Umbilical cord (tissue), 2 donors: ENCODE measurements around the gene CGREF1. TPM values are rescaled to one million over a fixed set of nuclear protein-coding genes. Genes with fewer than 3 reads are reported as not detected.
"Not testable (repeated sequence)": the region's sequence is repeated elsewhere in the genome, so short reads cannot be mapped to it uniquely, and the experiment has no call there.

Experiments used
- DNase-seq: peaks from one replicate; pipeline ENCODE4 v3.0.0-alpha.2; 2015; ENCODE audit warnings: low spot score
- total RNA-seq: library from RNA; depleted of rRNA; stranded (reverse); fragments of >200 nt; gene quantifications from one replicate; pipeline ENCODE4 v1.2.3, GENCODE V29; 2014; ENCODE audit warnings: low replicate concordance; ENCODE audit not compliant: insufficient read depth

The CGREF1 gene
- total RNA-seq, 1 donor from 2014 or later, result 11.6 TPM

DNA sequence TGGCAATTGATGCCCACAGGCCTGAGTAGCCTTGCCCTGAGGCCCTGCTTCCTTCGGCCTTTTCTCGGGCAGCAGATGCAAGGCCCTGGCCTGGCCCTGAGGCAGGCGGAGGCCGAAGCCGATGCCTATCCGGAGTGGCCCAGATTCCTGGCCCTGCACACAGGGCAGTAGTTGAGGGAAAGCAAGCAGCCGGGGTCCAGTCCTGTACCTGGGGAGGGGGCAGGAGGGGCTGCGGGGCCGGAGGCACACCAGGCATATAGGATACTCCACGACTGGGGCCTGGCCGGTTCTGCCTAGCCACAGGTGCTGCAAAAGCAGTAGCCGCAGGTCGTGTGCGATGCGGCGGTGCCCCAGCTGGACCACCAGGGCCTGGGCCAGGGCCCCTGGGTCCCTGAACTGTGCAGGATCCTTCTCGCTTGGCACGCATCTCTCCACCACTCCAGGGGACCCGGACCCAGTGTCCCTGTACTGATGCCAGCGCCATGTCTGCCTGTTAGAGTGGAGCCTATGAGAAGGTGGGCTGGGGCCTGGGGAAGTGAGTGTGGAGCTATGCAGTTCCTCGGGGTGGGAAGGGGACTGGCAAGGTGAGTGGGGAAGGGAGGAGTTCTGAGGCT, 18.5 kb upstream of the CGREF1 start:
- no peak for DNase-seq

- DNase-seq, result no peak
Observed at GRCh38 chr2:27136751-27137150, 17.8 kb upstream of the CGREF1 start.

- DNase-seq, result no peak
Observed at GRCh38 chr2:27135478-27135955, 16.6 kb upstream of the CGREF1 start.

DNA sequence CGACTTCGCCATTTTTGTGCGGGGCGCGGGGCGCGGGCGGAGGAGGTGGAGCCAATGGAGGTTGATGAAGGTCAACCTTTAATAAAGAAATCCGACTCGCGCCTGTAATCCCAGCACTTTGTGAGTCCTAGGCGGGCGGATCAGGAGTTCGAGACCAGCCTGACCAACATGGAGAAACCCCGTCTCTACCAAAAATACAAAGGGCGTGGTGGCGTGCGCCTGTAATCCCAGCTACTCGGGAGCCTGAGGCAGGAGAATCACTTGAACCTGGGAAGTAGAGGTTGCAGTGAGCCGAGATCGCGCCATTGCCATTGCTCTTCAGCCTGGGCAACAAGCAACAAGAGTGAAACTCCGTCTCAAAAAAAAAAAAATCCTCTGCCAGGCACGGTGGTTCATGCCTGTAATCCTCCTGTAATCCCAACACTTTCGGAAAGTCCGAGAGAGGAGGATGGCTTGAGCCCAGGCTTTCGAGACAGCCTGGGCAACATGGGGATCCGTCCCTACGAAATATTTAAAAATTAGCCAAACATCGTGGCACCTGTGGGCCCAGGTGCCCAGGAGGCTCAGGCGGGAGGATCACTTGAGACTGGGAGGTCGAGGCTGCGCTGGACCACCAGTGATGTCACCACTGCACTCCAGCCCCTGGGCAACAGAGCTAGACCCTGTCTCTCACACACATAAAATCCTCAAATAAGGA, 16.0 kb upstream of the CGREF1 start:
- DNase-seq, result no peak

DNA sequence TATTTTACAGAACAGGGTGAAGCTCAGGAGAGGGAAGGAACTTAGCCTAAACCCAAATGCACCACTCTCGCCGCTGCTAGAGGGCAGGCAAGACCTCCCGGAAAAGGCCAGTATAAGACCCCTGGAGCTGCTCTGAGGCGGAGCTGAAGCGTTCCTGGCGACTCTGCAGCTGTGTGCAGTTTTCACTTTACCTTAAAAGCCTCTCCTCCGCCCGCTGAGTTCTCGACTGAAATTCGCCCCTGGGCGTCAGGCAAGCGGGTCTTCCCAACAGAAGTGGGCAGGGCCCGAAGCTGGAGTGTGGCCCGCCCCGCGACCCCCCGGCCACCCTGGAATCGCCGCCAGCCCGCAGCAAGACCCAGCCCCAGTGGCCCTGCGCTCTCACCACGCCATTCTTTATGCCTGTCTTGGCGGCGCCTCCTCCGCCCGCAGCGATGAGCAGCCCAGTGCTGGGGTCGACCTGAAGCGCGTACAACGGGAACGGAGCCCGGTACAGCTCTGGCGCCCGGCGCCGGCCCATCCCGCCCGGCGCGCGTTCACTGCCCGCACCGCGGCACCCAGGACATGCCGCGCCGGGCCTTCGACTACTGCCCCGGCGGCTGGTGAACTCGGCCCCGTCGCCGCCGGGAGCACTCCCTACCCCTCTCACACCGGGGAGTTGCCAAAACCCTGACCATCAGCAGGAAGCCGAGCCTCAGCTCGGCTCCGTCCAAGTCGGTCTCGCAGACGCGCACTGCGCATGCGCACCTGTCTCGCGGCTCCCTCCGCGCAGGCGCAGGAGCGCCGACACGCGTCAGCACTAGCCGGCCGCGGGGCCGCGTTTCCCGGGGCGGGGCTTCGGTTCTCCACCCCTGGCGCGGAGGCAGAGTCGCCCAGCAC, 15.2 kb upstream of the CGREF1 start, which contains the start of gene PREB:
TSS of gene PREB (minus strand) at position 732 of the 876 bp plus-strand sequence. CDS start at position 517, 215 bp downstream.
- DNase-seq, result peak; percentile 98

- no peak for DNase-seq
Observed at GRCh38 chr2:27133195-27133875, 14.4 kb upstream of the CGREF1 start.

GRCh38 chr2:27131429-27131828, 12.5 kb upstream of the CGREF1 start:
- no peak for DNase-seq

DNA sequence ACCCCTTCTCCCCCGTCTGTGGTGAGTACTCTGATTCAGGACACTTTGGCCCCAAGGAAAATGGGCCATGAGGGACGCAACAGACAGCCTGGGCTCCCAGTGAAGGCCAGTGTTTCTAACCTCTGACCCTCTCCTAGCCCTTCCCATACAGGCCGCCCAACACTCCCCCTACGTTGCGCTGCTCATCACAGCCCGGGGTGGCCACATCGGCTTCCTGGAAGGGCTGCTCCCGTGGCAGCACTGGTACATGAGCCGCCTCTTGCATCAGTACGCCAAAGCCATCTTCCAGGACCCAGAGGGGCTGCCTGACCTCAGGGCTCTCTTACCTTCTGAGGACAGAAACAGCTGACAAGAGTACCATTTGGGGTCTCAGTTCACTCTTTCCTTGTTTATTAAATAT, 11.5 kb upstream of the CGREF1 start:
- DNase-seq, result no peak

DNA sequence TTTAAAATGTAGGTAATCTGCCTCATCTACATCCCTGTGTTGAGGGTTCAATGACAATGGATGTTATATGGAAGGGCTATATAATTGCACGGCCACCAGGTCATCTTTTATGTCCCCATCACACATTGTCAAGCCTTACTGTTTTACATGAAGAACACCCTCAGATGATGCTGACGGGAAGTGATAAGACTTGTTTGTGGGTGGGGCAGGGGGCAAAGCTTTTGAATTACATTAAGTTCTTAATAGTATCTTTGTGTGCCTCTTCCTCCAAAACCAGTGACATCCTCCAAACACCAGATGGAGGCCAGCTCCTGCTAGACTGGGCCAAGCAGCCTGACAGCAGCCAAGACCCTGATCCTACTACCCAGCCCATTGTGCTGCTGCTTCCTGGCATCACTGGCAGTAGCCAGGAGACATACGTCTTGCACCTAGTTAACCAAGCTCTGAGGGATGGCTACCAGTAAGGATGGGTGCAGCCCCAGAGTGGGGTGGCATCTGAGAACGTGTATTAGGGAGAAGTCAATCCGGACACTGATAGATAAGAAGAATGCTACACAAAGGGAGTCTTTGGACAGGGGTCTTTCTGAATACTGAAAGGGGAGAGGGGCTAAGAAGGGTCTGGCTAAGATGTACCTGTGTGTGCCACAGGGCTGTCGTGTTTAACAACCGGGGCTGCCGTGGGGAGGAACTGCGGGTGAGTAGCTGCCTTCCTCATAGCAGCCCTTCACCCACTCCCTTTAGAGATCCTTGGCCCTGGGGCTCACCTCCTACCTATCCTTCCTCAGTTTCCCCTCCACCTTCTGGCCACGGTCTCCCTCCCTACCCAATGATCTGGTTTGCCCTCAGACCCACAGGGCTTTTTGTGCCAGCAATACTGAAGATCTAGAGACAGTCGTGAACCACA, 10.0 kb upstream of the CGREF1 start:
- no peak for DNase-seq

GRCh38 chr2:27127883-27128667, 9.1 kb upstream of the CGREF1 start:
- DNase-seq, result no peak

DNA sequence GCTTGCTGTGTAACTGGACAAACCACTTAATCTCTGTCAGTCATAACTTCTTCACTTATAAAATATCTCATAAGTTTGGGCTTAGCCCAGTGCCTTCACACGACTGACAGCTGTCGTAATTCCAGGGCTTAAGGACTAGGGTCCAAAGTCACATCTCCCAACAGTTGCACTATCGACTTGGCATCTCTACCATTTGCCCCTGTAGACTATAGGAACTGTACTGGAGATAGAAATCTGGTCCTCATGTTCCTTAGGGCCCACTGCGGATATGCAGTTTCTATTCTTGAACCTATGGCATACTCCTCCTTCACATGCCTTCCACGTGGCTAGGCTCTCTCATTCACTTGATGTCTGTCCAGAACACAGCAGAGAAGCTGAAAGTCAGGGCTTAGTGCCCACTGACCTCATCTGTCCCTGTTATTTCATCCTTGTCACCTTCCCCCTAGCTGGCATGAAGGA, 7.4 kb upstream of the CGREF1 start:
- no peak for DNase-seq

- DNase-seq, result no peak
Observed at GRCh38 chr2:27125104-27125503, 6.2 kb upstream of the CGREF1 start.

GRCh38 chr2:27123302-27124150, 4.6 kb upstream of the CGREF1 start, which contains the start of gene ABHD1:
Gene ABHD1 (plus strand): TSS chr2:27123815. CDS start chr2:27123949, 134 bp downstream.
- peak; percentile 19 for DNase-seq

DNA sequence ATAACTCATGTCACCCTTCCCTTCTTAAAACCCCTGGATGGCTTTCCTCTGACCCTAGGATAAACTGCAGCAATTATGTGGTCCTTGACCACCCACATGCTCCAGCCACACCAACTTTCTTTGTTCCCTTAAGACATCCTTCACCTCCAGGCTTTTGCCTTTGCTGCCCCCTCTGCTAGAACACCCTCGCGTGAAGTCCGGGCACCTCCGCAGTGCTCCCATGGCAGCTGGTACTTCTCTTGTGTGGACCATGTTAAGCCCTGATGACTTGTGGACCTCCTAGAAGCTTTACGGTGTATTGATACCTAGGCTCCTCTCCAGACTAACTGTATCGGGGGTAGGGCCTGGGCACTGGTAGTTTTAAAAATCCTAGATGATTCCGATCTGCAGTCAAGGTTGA, 3.9 kb upstream of the CGREF1 start:
- no peak for DNase-seq

DNA sequence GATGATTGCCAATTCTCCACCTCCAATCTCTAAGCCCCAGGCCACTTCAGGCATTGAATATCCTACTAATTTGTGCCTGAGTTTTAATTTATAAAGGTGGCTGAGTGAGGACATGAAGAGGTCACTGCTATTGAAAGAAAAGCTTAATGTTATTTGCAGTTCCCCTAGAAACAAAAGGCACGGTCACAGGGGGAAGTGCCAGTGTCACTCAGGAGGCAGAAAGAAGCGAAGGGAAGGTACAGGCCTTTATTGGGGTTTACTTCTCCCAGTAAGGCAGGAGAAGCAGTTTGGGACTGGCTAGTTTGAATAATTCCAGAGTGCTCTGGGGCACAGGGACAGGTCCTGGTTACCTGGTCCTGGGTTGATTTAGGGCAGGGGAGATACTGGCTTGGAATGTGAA, 3.0 kb upstream of the CGREF1 start:
- no peak for DNase-seq

DNA sequence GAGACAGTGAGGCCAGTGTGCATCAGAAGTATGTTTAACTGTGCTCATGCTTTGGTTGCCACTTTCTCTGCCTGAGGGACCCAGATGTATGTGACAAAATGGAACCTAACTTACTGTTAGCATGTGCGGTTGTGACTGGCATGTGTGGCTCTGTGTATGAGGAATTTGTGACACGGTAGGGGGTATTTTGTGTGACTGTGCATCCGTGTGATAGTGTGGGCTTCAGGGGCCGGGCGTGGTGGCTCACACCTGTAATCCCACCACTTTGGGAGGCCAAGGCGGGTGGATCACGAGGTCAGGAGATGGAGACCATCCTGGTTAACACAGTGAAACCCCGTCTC, 372 bp upstream of the CGREF1 start:
- not testable (repeated sequence) for DNase-seq

DNA sequence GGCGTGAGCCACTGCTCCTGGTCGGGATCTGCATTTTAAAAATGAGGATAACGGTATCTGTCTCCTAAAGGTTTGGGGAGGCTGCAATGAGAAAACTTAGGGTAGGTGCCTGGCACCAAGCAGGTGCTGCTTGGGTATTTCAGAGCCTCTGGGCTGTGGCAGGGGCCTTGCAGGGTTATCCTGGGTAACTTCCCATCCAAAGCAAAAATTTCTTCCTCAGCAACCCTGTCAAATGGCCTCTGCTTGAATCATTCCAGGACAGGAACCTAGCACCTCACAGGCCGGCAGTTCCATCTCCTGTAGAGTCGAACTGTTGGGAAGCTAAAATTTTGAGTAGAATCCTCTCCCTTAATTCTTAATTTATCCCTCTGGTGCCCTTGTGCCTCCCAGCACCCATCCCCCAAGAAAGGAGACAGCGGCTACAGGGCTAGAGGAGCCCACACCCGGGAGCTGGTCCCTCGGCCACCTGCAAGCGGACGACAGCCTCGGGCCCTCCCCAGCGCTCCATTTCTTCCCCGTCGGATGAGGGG, 868 bp downstream of the CGREF1 start:
- DNase-seq, result no peak

DNA sequence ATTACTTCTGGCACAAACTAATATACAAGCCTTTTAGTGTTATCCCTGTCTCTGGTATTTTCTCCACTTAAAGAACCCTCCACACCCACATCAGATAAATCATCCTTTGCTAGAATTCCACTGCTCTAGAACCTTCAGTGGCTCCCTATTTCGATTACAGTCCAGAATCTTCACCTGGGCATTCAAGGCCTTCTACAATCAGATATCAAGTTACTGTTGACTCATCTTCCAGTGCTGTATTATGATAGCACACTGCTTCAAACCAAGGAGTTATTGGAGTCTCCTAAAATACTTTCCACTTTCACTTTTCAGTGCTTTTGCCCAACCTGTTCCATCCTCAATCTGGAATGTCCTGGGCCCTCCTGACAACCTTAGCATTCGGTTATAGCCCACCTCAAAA, 3.4 kb downstream of the CGREF1 start:
- DNase-seq, result no peak
